Stimulated activated naive CD8-positive, alpha-beta T cell treated with anti-CD3 and anti-CD28 coated beads, Interleukin-15, Interleukin-2, amounts not matched to agents 100 ng/mL and 50 ng/mL, for 24 hours (primary cell): ENCODE results near the gene TUT1.

Source experiments
- H3K27ac Mint-ChIP-seq: one replicate; pipeline ENCODE4 v1.8.0; 2021; ENCODE audit warnings: mild to moderate bottlenecking, mixed read lengths
- H3K27me3 Mint-ChIP-seq: one replicate; pipeline ENCODE4 v1.8.0; 2021; ENCODE audit warnings: mixed read lengths
- H3K36me3 Mint-ChIP-seq: one replicate; pipeline ENCODE4 v1.8.0; 2021; ENCODE audit warnings: low read depth, mixed read lengths
- H3K4me1 Mint-ChIP-seq: one replicate; pipeline ENCODE4 v1.8.0; 2021; ENCODE audit warnings: low read depth, mixed read lengths
- H3K4me3 Mint-ChIP-seq: one replicate; pipeline ENCODE4 v1.8.0; 2021; ENCODE audit warnings: mild to moderate bottlenecking, mixed read lengths
- H3K9me3 Mint-ChIP-seq: one replicate; pipeline ENCODE4 v1.8.0; 2021; ENCODE audit warnings: mixed read lengths

The TUT1 gene

GRCh38 chr11:62610814-62611704 is 19.7 kb upstream of the TUT1 start:
- Mint-ChIP-seq H3K9me3 (no peaks in the 10 kb centered on the region), H3K4me1 (peaks cover 53% of the 10 kb centered on the region), H3K4me3 (peak overlapping the region; percentile 95), H3K27ac (peak overlapping the region; percentile 100), H3K36me3 (peaks cover 44% of the 10 kb centered on the region), H3K27me3 (no peaks in the 10 kb centered on the region)

DNA sequence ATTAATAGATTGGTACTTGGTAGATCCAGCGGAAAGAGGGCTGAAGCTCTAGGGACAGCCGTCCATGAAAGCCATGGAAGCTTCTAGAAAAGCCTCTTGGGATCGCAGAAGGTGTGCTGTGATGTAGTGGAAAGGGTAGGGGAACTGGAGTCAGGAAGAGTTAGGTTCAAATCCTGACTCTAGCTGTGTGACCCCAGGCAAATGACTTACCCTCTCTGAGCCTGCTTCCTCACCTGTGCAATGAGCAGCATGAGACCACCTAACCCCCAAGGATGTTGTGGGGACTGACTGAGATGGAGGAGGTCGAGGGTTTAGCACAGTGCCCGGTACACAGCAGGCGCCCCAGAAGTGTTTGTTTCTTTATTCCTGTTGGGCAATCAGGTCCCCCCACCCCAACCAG is 19.1 kb upstream of the TUT1 start:
- Mint-ChIP-seq H3K9me3 (no peaks in the 10 kb centered on the region), H3K4me1 (peaks cover 53% of the 10 kb centered on the region), H3K4me3 (peak overlapping the region; percentile 95), H3K27me3 (no peaks in the 10 kb centered on the region), H3K36me3 (peaks cover 46% of the 10 kb centered on the region), H3K27ac (peak overlapping the region; percentile 59)

- H3K4me1 Mint-ChIP-seq: peaks cover 42% of the 10 kb centered on the region
- peaks cover 51% of the 10 kb centered on the region for H3K36me3 Mint-ChIP-seq
- no peak overlapping the region for H3K4me3 Mint-ChIP-seq
- peak overlapping the region; percentile 45 for H3K27ac Mint-ChIP-seq
- H3K27me3 Mint-ChIP-seq: no peaks in the 10 kb centered on the region
- H3K9me3 Mint-ChIP-seq: no peaks in the 10 kb centered on the region
These were observed 17.5 kb upstream of the TUT1 start for GRCh38 chr11:62608776-62609175.

DNA sequence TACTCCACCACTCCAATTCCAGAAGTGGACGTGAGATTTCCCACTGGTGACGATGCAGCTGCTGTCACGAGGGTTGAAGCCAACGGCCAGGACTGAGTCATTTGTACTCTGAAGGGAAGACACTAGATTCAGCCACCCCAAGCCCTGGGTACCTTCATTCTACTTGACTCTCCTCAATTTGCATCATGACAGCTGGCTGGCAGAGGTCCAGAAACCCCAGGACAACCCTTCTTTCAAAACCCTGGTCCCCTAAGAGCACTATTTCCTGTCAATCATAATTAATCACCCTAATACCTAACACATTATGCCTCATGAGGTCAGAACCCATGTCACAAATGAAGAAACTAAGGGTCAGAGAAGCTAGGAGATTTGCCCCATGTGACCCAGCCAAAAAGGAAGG is 16.4 kb upstream of the TUT1 start:
- no peak overlapping the region for H3K4me3 Mint-ChIP-seq
- H3K27ac Mint-ChIP-seq: no peak overlapping the region
- peaks cover 51% of the 10 kb centered on the region for H3K4me1 Mint-ChIP-seq
- H3K36me3 Mint-ChIP-seq: peaks cover 61% of the 10 kb centered on the region
- H3K9me3 Mint-ChIP-seq: no peaks in the 10 kb centered on the region
- no peaks in the 10 kb centered on the region for H3K27me3 Mint-ChIP-seq

DNA sequence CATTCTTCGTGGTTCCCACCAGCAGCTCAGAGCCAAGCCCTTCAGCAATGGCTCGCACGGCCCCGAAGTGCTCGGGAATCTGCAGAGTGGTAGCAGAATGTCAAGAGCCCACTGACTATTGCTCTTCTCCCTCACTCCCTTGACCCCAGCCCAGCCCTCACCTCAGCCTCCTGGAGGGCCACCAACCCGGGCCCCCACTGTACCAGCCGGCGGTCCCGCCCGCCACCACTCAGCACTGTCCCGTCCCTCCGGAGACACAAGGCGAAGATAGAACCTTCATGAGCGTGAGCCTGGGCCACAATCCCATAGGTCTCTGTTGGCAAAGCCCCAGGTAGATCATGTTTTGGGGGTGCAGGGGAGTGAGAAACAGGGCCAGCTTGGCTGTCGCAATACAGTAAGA is 14.6 kb upstream of the TUT1 start:
- Mint-ChIP-seq H3K9me3 (no peaks in the 10 kb centered on the region), H3K27me3 (no peaks in the 10 kb centered on the region), H3K27ac (no peak overlapping the region), H3K4me1 (peaks cover 47% of the 10 kb centered on the region), H3K4me3 (no peak overlapping the region), H3K36me3 (peaks cover 67% of the 10 kb centered on the region)

DNA sequence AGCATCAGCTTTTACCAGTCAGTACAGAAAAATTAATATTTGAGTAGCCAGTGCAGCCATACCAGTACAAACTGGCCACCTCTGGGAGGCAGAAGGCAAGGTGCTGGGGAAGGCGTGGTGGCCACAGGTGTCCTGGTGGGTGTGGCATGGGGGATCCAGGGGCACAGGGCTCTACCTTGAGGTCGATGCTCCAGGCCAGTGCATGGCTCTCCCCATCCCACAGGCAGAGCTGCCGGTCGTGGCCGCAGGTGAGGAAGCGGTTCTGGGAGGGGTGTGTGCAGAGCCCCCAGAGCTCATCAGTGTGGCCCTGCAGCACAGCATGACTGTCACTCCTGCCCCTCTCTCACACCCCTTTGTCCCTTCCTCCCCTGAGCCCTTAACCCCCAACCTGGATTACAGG is 14.1 kb upstream of the TUT1 start:
- peaks cover 67% of the 10 kb centered on the region for H3K36me3 Mint-ChIP-seq

DNA sequence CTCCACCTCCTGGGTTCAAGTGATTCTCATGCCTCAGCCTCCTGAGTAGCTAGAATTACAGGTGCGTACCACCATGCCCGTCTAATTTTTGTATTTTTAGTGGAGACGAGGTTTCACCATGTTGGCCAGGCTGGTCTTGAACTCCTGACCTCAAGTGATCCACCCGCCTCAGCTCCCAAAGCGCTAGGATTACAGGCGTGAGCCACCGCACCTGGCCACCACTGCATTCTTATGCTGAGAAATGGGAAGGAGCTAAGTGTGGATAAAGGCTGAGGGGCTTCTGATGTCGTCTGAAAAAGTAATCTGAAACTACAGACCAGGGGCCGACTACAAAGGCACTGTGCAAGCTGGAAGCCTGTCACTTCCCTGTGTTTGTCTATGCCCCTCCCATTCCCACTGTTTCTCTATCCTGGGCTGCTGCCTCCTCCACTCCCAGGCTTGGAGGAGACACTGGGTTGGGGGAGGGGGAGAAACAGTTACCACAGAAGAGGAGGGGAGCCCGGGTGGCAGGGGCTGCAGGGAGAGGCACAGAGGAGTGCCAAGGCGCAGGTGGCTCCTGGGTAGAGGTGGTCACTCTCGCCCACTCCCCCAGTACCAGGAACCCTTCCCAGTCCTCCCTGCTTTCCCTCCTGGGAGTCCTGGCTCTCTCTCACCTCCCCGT is 13.3 kb upstream of the TUT1 start:
- Mint-ChIP-seq H3K9me3 (no peaks in the 10 kb centered on the region), H3K4me3 (no peak overlapping the region), H3K36me3 (peaks cover 67% of the 10 kb centered on the region), H3K4me1 (peaks cover 44% of the 10 kb centered on the region), H3K27ac (no peak overlapping the region), H3K27me3 (no peaks in the 10 kb centered on the region)

More for the DNA sequence above, 14.1 kb upstream of the TUT1 start:
- Mint-ChIP-seq H3K9me3 (no peaks in the 10 kb centered on the region), H3K4me1 (peaks cover 44% of the 10 kb centered on the region), H3K4me3 (no peak overlapping the region), H3K27ac (no peak overlapping the region), H3K27me3 (no peaks in the 10 kb centered on the region)

GRCh38 chr11:62603776-62604299 is 12.5 kb upstream of the TUT1 start:
- Mint-ChIP-seq H3K36me3 (peaks cover 69% of the 10 kb centered on the region), H3K4me1 (peaks cover 47% of the 10 kb centered on the region)

GRCh38 chr11:62603072-62603408 is 11.7 kb upstream of the TUT1 start:
- H3K27ac Mint-ChIP-seq: peak overlapping the region; percentile 12

More at GRCh38 chr11:62603776-62604299, 12.5 kb upstream of the TUT1 start:
- H3K27me3 Mint-ChIP-seq: no peaks in the 10 kb centered on the region
- no peak overlapping the region for H3K27ac Mint-ChIP-seq
- H3K4me3 Mint-ChIP-seq: no peak overlapping the region
- no peaks in the 10 kb centered on the region for H3K9me3 Mint-ChIP-seq

DNA sequence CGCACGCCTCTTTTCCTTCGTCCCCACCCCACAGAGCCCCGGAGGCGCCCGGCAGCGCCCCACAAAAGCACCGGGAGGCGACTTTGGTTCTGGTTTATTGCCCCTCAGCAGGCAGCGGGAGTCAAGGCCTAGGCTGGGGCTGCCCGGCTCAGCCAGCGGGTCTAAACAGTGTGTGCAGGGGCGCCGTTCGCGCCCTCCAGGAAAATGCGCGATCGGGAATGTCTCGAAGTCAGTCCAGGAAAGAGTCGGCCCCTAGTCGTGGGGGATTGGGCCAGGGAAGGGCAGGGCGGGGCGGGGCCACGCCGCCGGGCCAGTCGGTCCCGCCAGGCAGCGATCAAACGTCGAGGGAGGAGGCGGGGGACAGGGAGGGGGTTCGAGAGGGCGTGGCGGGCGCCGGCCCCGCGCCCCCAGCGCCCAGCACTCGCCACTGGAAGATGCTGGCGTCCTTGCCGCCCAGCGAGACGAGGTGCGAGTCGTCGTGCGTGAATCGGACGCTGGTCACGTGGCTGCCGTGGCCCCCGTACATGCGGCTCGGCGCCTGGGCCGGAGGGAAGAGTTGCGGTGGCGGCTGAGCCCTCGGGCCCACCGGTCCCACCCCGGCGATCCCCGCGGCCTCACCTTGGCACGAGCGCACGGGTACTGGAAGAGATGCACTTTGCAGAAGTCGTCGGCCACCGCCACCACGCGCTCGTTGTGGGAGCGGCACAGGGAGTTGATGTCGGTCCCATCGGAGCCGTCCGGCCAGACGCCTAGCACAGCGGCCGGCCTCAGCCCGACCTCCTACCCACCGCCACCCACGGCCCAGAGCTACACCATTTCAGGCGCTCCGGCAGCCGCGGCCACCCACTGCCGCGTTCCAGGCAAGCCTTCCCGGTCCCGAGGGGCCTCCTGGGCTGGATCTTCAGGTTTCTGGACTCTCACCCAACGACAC is 11.1 kb upstream of the TUT1 start:
- H3K36me3 Mint-ChIP-seq: peaks cover 72% of the 10 kb centered on the region
- H3K4me1 Mint-ChIP-seq: peaks cover 48% of the 10 kb centered on the region
- peak overlapping the region; percentile 93 for H3K27ac Mint-ChIP-seq

More at GRCh38 chr11:62603072-62603408, 11.7 kb upstream of the TUT1 start:
- Mint-ChIP-seq H3K4me1 (peaks cover 49% of the 10 kb centered on the region), H3K4me3 (peak overlapping the region; percentile 50), H3K27me3 (no peaks in the 10 kb centered on the region), H3K36me3 (peaks cover 72% of the 10 kb centered on the region), H3K9me3 (no peaks in the 10 kb centered on the region)

DNA sequence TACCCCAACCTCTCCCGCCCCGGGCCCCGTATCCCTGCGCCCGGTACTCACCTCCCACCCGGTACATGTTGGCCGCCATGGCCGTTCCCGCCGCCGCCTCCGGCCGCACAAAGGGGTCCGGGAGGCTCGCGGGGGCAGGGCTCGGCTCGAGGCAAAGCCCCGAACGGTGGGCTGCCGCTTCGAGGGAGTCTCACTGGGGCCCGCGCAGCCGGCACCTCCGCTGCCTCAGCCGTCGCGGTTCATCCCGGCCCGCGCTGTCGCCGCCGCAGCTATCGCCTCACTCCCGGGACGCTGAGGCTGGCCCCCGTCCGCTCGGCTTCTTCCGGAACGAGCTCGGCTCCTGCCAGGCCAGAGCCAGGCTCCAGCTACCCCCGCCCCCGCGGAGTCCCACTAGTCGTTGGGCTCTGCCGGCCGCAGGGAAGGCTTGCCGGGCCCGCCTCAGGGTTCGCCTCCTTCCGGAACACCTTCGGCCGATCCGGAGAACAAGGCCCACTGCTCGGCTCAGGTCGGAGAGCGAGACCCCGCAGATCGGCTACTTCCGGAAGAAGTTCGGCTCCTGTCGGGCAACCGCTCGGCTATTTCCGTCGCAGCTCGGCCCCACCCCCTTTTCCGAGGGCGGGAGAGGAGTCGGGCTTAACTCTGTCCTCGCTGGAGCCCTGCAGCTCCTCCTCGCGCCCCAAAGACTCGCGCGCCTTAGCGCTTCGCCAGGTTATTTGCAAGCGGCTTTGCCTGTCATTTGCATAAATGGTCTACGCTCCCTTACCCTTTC is 10.2 kb upstream of the TUT1 start, which contains the start of gene MTA2:
Gene MTA2 (minus strand): TSS at position 494 of the 769 bp plus-strand sequence. CDS start 415 bp downstream, at position 79.
- peak within 1 kb of the TSS; percentile 93 for H3K27ac Mint-ChIP-seq
- peaks cover 50% of the 10 kb centered on the region for H3K4me1 Mint-ChIP-seq
- H3K9me3 Mint-ChIP-seq: no peaks in the 10 kb centered on the region
- no peaks in the 10 kb centered on the region for H3K27me3 Mint-ChIP-seq
- H3K36me3 Mint-ChIP-seq: peaks cover 75% of the 10 kb centered on the region
- peak within 1 kb of the TSS; percentile 99 for H3K4me3 Mint-ChIP-seq

More for the DNA sequence above, 11.1 kb upstream of the TUT1 start:
- Mint-ChIP-seq H3K4me3 (peak overlapping the region; percentile 99), H3K27me3 (no peaks in the 10 kb centered on the region), H3K9me3 (no peaks in the 10 kb centered on the region)

GRCh38 chr11:62601122-62601371 is 9.7 kb upstream of the TUT1 start:
- Mint-ChIP-seq H3K27ac (peak overlapping the region; percentile 93), H3K4me1 (peaks cover 50% of the 10 kb centered on the region), H3K4me3 (peak overlapping the region; percentile 99), H3K9me3 (no peaks in the 10 kb centered on the region), H3K36me3 (peaks cover 76% of the 10 kb centered on the region), H3K27me3 (no peaks in the 10 kb centered on the region)

DNA sequence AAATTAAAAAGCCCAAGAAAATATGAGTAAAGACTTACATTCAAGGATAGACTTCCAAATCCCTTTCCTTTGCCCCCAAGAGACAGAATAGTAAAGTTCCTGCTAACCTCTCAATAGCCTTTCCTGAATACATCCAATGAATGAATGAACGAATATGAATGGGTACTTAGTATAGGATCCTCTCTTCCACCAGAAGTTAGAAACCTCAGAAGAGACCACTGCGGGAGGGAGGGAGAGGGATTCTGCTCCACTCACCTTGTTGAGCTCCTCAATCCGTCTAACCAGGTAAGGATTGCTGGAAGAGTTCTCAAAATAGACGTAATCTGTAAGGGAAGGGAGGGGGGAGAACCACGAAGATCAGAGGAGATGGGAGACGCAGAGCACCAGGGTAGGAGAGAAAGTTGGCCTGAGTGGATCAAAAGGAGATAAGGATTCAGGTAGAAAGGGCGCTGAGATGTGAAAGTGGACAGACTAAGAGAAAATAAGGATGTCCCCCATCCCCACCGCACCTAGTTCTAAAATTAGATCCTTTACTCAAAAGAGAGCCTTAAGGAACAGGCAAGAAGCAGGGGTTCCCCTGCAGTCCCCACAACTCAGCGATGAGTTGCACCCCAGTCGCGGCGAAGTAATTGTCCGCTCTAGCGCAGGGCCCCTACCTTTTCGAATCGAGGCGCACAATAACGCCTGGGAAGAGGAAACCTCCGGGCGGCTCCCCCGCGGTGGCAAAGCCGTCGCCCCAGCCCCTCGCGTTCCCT is 9.2 kb upstream of the TUT1 start:
- Mint-ChIP-seq H3K27me3 (no peaks in the 10 kb centered on the region), H3K27ac (peak overlapping the region; percentile 93), H3K36me3 (peaks cover 77% of the 10 kb centered on the region), H3K4me1 (peaks cover 50% of the 10 kb centered on the region), H3K9me3 (no peaks in the 10 kb centered on the region), H3K4me3 (peak overlapping the region; percentile 99)
